Spleen (tissue), 11 donors: ENCODE measurements around the gene PLS1. TPM values are rescaled to one million over a fixed set of nuclear protein-coding genes. Genes with fewer than 3 reads are reported as not detected.
"Not testable (repeated sequence)": the region's sequence is repeated elsewhere in the genome, so short reads cannot be mapped to it uniquely, and the experiment has no call there.

Experiments
- DNase-seq: peaks from one replicate; pipeline ENCODE4 v3.0.0-alpha.2; 2020
- H3K27ac ChIP-seq, 8 donors: fragments of 200-600 bp; sonication (generic) in 7 of 8; 1 replicate in 4 of 8; 2 replicates in 4 of 8; pipeline versions ENCODE4 v1.5.0 to v1.8.0; 2016 to 2021; ENCODE audit warnings: inconsistent platforms in 4 of 8, mild to moderate bottlenecking in 4 of 8, moderate library complexity in 1 of 8
- H3K27me3 ChIP-seq, 7 donors: fragments of 200-600 bp; sonication (generic) in 6 of 7; replicated peaks in 1 of 7; 1 replicate in 4 of 7; 2 replicates in 3 of 7; pipeline versions ENCODE4 v1.5.0 to v1.8.0; 2016 to 2021; ENCODE audit warnings: inconsistent platforms in 3 of 7, mild to moderate bottlenecking in 1 of 7
- H3K36me3 ChIP-seq, 6 donors: fragments of 200-600 bp; sonication (generic) in 5 of 6; 1 replicate in 4 of 6; 2 replicates in 2 of 6; pipeline versions ENCODE4 v1.5.0 to v1.8.0; 2016 to 2021; ENCODE audit warnings: inconsistent platforms in 2 of 6
- H3K4me1 ChIP-seq, 6 donors: fragments of 200-600 bp; sonication (generic) in 5 of 6; 1 replicate in 3 of 6; 2 replicates in 3 of 6; pipeline versions ENCODE4 v1.5.0 to v1.8.0; 2016 to 2021; ENCODE audit warnings: inconsistent platforms in 3 of 6
- H3K4me3 ChIP-seq, 8 donors: fragments of 200-600 bp; sonication (generic) in 7 of 8; 1 replicate in 4 of 8; 2 replicates in 4 of 8; pipeline versions ENCODE4 v1.5.0 to v1.8.0; 2016 to 2021; ENCODE audit warnings: inconsistent platforms in 4 of 8, mild to moderate bottlenecking in 4 of 8, moderate library complexity in 2 of 8
- H3K9me3 ChIP-seq, 8 donors: fragments of 200-600 bp; sonication (generic) in 7 of 8; 1 replicate in 4 of 8; 2 replicates in 4 of 8; pipeline versions ENCODE4 v1.5.0 to v1.8.0; 2016 to 2021; ENCODE audit warnings: inconsistent platforms in 4 of 8
- POLR2A ChIP-seq, 3 donors: fragments of 450-650 bp; IDR thresholded peaks; one replicate each; pipeline ENCODE4 v1.5.1; 2017; ENCODE audit warnings: antibody characterized with exemption in 3 of 3, mild to moderate bottlenecking in 1 of 3
- POLR2AphosphoS5 ChIP-seq, 3 donors: sonication (generic); formaldehyde crosslinking; IDR thresholded peaks; one replicate each; pipeline ENCODE4 v1.5.1; 2017; ENCODE audit warnings: antibody characterized with exemption in 3 of 3
- WGBS, 5 donors: extraction: QIAGEN DNeasy Blood & Tissue Kit in 3 of 5; methylation state at CpG; one replicate each; pipeline versions ENCODE4 v1.1.5 to v1.1.7; 2013 to 2018; 5-methylcytosine and 5-hydroxymethylcytosine counted together
- intact Hi-C: fragments of 100-400 bp; cut with DNase I; formaldehyde crosslinking; loops from one replicate; pipeline ENCODE4 v1.15.0; 2023; ENCODE audit warnings: low total_unique reads
- polyA plus RNA-seq, 3 donors: library from polyadenylated mRNA; stranded (reverse); fragments of 200-250 nt; gene quantifications; one replicate each; pipeline ENCODE4 v1.2.1, GENCODE V29; 2013
- total RNA-seq, 7 donors: library from RNA; depleted of rRNA in 3 of 7; stranded (reverse); fragments of >200 nt in 3 of 7; fragmentation: NEBNext Ultra II Directional in 4 of 7; extraction: Animal tissue kit (Norgen Biotek cat#: 25700) in 4 of 7; gene quantifications; one replicate each; pipeline versions ENCODE4 v1.1.0 to v1.2.1, GENCODE V29; 2016 to 2021
- TF ChIP-seq, protein P1 (sequence below), 11 experiments: fragments of 200-600 bp in 7 of 11; fragments of 450-650 bp in 4 of 11; sonication (generic) in 4 of 11; IDR thresholded peaks in 8 of 11; conservative IDR thresholded peaks in 3 of 11; 1 replicate in 7 of 11; 2 replicates in 4 of 11; pipeline versions ENCODE4 v1.4.0 to v1.8.0; 2016 to 2021; ENCODE audit warnings: antibody characterized with exemption in 11 of 11, inconsistent platforms in 4 of 11, mild to moderate bottlenecking in 1 of 11
- donor health status: healthy with polysubstance abuse.
- donor health status: DM: no; HTN: no; CAD: no; lungs with moderate emphysema.
- donor health status: DM: no; HTN: no; CAD: no.
- donor health status: Bipolar disorder and iron deficiency.
- donor health status: healthy.
- donor health status: DM: no; HTN: no; CAD: no.
- donor health status: DM: yes; HTN: yes; CAD: no.

Gene PLS1
- total and polyA plus RNA-seq, 10 donors, result 0.09 to 3.0 (median 1.2) TPM

GRCh38 chr3:142601713-142602112, 5.5 kb downstream of the PLS1 start:
- H3K4me3 ChIP-seq, result no peak overlapping the region
- DNase-seq, result no peak
- intact Hi-C loops, result no loop called here

DNA sequence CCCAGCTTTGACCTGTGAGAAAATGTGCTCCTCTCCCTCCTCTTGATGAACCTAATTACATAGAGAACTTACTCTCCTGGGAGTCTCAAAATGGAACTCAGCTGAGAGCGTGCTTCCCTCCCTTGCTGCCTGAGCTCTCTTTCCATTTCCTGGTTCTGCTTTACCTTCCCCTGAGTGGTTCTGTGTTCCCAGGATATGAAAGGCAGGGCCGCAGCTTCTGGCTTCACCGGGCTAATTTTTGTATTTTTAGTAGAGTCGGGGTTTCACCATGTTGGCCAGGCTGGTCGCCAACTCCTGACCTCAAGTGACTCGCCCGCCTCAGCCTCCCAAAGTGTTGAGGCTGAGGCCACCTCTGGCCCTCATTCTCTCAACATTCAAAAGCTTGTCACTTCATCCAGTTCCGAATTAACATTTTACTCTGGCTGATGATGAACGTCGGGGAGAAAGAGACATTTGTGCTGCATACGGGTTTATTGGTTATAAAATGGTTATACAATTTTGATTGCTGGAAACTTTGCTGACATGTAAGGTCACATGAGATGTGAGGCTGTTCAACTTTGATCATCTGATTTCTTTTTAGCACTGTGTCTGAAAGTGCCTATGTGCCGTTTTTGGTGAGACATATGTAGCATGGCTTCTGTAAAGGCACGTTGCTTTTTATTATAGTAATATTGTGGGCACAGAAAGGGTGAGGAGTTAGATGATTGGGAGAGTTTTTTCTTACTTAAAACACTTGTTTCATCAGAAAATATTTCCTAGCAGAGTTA, 6.6 kb downstream of the PLS1 start:
- Histone ChIP-seq H3K27ac (no peak overlapping the region), H3K9me3 (no peaks in the 10 kb centered on the region), H3K36me3 (no peaks in the 10 kb centered on the region), H3K4me3 (no peak overlapping the region), H3K27me3 (no peaks in the 10 kb centered on the region), H3K4me1 (no peaks in the 10 kb centered on the region)
- no peak for DNase-seq
- intact Hi-C loops, result no loop called here
- TF ChIP-seq POLR2A (IDR thresholded peaks at IDR 0.05) (no peak), POLR2AphosphoS5 (IDR thresholded peaks at IDR 0.05) (no peak)
- TF ChIP-seq, protein P1, sequence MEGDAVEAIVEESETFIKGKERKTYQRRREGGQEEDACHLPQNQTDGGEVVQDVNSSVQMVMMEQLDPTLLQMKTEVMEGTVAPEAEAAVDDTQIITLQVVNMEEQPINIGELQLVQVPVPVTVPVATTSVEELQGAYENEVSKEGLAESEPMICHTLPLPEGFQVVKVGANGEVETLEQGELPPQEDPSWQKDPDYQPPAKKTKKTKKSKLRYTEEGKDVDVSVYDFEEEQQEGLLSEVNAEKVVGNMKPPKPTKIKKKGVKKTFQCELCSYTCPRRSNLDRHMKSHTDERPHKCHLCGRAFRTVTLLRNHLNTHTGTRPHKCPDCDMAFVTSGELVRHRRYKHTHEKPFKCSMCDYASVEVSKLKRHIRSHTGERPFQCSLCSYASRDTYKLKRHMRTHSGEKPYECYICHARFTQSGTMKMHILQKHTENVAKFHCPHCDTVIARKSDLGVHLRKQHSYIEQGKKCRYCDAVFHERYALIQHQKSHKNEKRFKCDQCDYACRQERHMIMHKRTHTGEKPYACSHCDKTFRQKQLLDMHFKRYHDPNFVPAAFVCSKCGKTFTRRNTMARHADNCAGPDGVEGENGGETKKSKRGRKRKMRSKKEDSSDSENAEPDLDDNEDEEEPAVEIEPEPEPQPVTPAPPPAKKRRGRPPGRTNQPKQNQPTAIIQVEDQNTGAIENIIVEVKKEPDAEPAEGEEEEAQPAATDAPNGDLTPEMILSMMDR (IDR thresholded peaks at IDR 0.05 in 8 of 11, conservative IDR thresholded peaks at IDR 0.05 in 3 of 11), result no peak
- 88 to 93% (median 90%) methylated on average over 13 of the region's 13 CpGs for WGBS, 5 donors

More at GRCh38 chr3:142601713-142602112, 5.5 kb downstream of the PLS1 start:
- Histone ChIP-seq H3K27me3 (no peaks in the 10 kb centered on the region), H3K4me1 (peaks cover 0 to 8% (median 4%) of the 10 kb centered on the region in 6 donors), H3K27ac (no peak overlapping the region), H3K36me3 (no peaks in the 10 kb centered on the region), H3K9me3 (no peaks in the 10 kb centered on the region)
- TF ChIP-seq, protein P1 (IDR thresholded peaks at IDR 0.05 in 8 of 11, conservative IDR thresholded peaks at IDR 0.05 in 3 of 11), result no peak
- TF ChIP-seq POLR2A (IDR thresholded peaks at IDR 0.05) (no peak), POLR2AphosphoS5 (IDR thresholded peaks at IDR 0.05) (no peak)
- 88 to 93% (median 92%) methylated on average over 4 of the region's 4 CpGs for WGBS, 5 donors

- DNase-seq, H3K4me1 ChIP-seq, H3K4me3 ChIP-seq, H3K36me3 ChIP-seq, H3K27me3 ChIP-seq, H3K27ac ChIP-seq, intact Hi-C loops, H3K9me3 ChIP-seq: not testable (repeated sequence)
- WGBS, 5 donors, result 88 to 96% (median 91%) methylated on average over 7 of the region's 7 CpGs
These were observed 7.2 kb downstream of the PLS1 start for GRCh38 chr3:142603386-142603705.

DNA sequence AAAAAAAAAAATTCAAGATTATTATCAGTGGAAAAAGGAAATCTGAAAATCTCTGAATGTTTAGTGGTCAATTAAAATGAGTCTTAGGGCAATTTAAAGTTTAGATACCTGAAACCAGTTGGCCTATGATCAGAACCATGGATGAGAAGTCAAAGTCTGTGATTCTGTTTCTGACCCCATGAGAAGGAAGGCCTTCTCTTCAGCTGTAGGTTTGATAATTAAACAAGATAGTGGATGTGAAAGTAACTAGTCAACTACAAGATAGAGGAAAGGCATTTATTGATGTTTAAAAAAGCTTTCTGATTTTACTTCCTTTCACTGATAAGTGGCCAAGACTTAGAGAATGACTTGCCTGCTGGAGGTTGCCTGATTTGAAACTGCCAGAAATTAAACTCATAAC, 8.7 kb downstream of the PLS1 start:
- DNase-seq, result no peak
- intact Hi-C loops, result no loop called here
- no peaks in the 10 kb centered on the region for H3K9me3 ChIP-seq
- H3K4me3 ChIP-seq, result no peak overlapping the region
- H3K27me3 ChIP-seq, result no peaks in the 10 kb centered on the region
- no peaks in the 10 kb centered on the region for H3K4me1 ChIP-seq
- H3K36me3 ChIP-seq, result no peaks in the 10 kb centered on the region
- TF ChIP-seq POLR2AphosphoS5 (IDR thresholded peaks at IDR 0.05) (no peak), POLR2A (IDR thresholded peaks at IDR 0.05) (no peak)
- TF ChIP-seq, protein P1 (IDR thresholded peaks at IDR 0.05 in 8 of 11, conservative IDR thresholded peaks at IDR 0.05 in 3 of 11), result no peak
- H3K27ac ChIP-seq, result no peak overlapping the region
